ENCODE data around the gene KRTAP4-5.
"Not testable (repeated sequence)": the region's sequence is repeated elsewhere in the genome, so short reads cannot be mapped to it uniquely, and the experiment has no call there.

The KRTAP4-5 gene

DNA sequence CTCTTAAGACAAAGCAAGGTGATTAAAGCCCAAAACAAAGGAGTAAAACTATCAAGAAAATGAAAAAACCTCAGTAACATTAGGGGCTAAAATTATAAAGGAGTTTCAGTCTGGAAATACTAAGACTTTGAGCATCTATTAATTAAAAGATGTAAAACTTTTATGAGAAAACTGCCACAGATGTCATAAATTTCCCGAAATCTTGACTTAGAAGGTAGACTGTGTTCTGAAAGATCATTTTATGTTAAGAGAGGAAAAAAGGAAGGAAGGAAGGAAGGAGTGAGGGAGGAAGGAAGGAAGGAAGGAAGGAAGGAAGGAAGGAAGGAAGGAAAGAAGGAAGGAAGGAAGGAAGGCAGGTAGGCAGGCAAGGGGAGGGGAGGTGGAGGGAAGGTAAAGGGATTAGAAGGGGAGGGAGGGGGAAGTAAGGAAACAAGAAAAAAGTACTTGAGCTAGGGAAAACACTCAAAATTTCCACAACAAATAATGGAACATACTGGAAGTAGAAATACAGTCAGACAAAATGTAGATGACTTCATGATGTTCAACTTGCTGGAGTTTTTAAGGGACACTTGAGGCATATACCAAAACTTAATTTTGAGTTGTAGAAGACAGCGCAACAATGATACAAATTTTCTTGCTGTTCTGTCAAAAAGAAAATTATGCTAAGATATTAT, 2.0 kb downstream of the KRTAP4-5 start:
- no peak for DNase-seq (ENCODE audit: low spot score)

GRCh38 chr17:41145261-41145660, 4.4 kb downstream of the KRTAP4-5 start:
- no peak for DNase-seq (ENCODE audit: low spot score)

- no peak for DNase-seq (ENCODE audit: low spot score)
These were observed 4.8 kb downstream of the KRTAP4-5 start for GRCh38 chr17:41144846-41145245.

- no peak for DNase-seq (ENCODE audit: low spot score)
These were observed 8.3 kb downstream of the KRTAP4-5 start for GRCh38 chr17:41141361-41141760.

- peak; percentile 82 for DNase-seq (ENCODE audit: low spot score)
These were observed 9.1 kb downstream of the KRTAP4-5 start, which contains the start of gene KRTAP4-6 for GRCh38 chr17:41140360-41141131. KRTAP4-6 (minus strand) TSS chr17:41140544; CDS start chr17:41140487, 57 bp downstream.

GRCh38 chr17:41139865-41140264, 9.8 kb downstream of the KRTAP4-5 start:
- DNase-seq (ENCODE audit: low spot score), result not testable (repeated sequence)

DNA sequence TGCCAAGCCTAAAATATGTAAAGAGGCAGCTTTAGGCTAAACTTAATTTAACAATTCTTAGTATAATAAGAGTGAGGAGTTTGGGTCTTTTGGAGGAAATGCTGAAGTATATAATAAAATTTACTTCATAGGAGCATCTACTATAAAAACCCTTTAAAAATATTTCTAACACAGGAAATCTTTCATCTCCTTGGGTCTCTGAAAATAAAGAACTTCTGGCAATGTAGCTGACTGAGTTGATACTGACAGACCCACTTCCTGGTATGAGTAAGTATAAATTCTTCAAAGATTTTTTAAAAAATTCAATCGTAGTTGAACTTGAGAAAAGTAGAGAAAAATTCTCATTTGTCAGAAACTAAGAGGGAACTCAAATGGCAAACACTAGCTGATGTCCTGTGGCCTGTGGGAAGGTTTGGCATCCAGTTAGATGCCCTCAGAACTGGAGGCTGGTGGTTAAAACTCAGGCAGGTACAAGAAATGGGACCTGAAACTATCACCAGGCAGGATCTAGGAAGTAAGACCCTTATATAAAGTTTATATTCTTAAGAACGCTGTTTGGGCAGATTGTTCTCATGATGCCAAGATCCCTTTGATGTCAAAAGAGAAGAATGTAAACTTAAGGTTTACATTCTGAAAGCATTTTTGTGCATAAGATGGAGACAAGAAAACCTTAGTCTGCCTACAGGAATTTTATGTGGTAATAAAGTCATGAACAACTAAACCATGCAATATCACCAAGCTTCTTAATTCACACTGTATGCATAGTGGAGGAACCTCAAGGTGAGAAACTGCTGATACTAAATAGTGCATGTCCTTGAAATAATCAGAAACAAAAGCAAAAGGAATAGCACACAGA, 15.5 kb downstream of the KRTAP4-5 start:
- no peak for DNase-seq (ENCODE audit: low spot score)

DNA sequence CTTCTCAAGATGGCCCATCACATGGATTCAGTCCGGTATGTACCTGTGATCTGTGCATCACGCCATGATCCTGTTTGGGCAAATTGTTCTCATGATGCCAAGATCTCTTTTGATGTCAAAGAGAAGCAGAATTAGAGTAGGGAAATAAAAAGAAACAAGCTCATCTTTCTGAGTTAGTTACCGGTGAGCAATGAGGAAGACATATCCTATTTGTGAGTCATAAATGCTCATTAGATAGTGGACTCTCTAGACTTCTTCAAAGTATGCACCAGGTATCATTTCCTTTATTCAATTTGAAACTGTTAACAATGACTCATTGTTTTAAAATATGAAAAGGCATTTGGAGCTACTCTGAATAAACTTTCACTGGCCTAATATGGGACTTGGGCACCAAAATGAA, 17.6 kb downstream of the KRTAP4-5 start:
- DNase-seq (ENCODE audit: low spot score), result no peak

GRCh38 chr17:41127371-41127770, 22.3 kb downstream of the KRTAP4-5 start:
- no peak for DNase-seq (ENCODE audit: low spot score)

DNA sequence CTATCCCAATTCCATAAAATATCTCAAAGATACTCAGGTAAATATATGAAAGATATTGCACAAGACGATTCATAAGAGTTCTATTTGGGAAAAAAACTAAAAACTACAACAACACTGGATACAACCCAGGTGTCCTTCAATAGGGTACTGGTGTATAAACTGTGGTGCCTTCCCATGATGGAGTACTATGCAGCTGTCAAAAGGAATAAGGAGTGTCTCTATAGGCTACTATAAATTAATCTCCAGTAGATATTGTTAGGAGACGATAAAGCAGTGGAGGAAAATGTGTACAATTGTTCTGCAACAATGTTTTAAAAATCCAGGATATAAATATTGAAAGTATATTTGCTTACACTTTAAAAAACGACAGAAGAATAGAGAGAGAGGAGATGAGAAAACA, 23.2 kb downstream of the KRTAP4-5 start:
- DNase-seq (ENCODE audit: low spot score), result no peak

DNA sequence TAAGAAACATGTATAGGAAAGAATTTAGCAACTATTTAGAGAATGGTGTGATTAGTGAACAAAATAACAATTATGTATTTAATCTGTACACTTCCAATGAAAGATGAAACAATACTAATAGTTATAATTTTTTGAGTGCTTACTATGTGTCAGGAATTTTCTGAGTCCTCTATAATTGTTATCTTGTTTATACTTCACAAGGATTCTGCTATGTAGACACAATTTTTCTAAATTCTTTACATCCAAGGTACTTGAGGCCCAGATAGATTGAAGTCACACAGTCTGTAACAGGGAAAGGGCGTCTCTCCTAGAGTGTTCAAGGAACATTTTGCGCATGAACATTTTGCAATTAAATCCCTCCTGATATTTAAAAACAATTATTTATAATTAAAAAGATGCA, 24.6 kb downstream of the KRTAP4-5 start:
- DNase-seq (ENCODE audit: low spot score), result no peak

GRCh38 chr17:41123991-41124371, 25.6 kb downstream of the KRTAP4-5 start, which contains the start of gene KRTAP4-12:
KRTAP4-12 (minus strand) TSS chr17:41124182; CDS start chr17:41124122, 60 bp downstream.
- DNase-seq (ENCODE audit: low spot score), result not testable (repeated sequence)

DNA sequence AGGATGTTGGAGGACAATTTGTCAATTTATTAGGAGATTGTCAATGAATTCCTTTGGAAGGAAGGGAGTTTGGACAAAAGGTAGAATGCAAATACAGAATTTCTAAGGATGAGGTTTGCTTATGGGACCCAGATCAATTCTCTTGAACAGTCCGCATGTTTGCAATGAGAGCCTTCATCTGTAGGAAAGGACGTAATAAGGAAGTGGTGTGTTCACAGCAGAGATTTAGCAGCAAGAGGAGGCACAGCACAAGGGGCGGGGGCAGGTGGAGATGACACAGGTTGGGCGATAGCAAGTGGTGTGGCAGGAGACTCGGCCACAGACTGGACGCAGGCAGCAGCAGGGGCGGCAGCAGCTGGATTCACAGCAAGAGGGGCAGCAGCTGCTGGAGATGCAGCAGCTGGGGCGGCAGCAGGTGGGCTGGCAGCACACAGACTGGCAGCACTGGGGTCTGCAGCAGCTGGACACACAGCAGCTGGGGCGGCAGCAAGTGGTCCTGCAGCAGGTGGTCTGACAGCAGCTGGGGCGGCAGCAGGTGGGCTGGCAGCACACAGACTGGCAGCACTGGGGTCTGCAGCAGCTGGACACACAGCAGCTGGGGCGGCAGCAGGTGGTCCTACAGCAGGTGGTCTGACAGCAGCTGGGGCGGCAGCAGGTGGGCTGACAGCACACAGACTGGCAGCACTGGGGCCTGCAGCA, 26.2 kb downstream of the KRTAP4-5 start:
- DNase-seq (ENCODE audit: low spot score), result not testable (repeated sequence)

GRCh38 chr17:41121742-41122141, 27.9 kb downstream of the KRTAP4-5 start:
- DNase-seq (ENCODE audit: low spot score), result no peak

DNA sequence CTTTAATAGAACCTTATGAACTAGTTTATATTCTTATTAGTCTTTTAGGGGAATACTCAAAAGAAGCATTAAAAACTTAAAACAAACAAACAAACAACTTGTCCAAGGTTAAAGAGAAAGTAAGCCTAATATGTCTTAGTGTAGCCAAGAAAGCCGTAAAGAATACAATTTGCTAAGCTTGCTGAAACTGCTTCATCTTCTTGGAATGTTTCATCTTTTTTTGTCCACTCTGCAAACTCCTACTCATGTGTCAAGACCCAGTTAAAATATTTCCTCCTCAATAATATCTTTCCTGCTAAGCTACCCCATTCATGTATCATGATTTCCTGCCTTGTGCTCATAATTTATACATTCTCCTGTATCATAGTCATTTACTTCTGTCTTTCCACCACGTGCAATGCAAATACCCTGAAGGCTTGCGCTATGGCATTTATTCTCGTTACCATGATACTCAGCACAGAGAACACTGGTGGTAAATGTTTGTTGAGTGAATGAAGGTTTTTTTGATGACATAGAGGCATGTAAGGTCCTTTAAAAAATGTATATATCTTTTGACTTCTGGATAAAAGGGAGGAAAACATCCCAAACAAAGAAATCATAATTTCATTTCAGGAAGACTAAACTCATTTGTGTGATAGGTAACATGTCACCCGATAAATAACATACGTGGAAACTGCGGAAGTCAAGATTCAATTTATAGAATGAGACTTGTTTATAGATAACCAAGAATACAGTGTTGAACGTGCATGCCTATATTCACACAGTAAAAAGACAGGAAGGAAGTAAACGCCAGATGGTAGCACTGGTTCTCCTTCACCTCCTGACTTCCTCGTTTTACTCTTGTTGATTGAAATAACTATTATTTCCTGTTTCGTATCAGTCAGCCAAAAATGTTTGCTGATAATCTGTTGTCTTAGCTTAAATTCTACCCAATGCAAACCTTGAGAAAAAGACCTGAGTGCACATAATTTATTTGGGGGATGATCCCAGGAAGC, 29.6 kb downstream of the KRTAP4-5 start:
- peak; percentile 44 for DNase-seq (ENCODE audit: low spot score)

GRCh38 chr17:41118721-41119120, 30.9 kb downstream of the KRTAP4-5 start:
- no peak for DNase-seq (ENCODE audit: low spot score)

DNA sequence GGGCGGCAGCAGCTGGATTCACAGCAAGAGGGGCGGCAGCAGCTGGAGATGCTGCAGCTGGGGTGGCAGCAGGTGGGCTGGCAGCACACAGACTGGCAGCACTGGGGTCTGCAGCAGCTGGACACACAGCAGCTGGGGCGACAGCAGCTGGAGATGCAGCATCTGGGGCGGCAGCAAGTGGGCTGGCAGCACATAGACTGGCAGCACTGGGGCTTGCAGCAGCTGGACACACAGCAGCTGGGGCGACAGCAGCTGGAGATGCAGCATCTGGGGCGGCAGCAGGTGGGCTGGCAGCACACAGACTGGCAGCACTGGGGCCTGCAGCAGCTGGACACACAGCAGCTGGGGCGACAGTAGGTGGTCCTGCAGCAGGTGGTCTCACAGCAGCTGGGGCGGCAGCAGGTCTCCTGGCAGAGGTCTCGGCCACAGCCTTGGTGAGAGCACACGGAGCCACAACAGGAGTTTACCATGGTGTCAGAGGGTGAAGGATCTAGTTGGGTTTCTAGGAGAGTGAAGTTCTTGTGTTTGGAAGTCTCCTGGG, 31.7 kb downstream of the KRTAP4-5 start, which contains the start of gene KRTAP4-11:
Gene KRTAP4-11, minus strand, starts transcription at position 528 of the 541 bp plus-strand sequence. Its CDS starts 58 bp downstream, at position 470.
- DNase-seq (ENCODE audit: low spot score), result not testable (repeated sequence)

DNA sequence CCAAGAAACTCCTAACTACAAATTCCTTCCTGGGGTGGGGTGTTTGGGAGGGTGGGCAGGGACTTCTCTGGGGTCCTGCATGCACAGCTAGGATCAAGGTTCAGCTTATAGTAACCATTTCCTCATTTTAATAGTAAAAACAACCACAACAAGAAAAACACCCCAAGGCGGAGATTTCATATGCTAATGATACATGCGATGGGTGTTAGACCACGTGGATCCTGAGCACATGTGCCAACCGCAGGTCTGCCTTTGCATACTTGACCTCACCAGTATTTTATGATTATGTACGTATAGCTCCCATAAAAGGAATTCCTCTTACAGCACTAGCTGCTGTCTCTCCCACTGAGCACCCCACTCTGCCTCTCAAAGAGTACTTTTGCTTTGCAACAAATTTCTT, 33.3 kb downstream of the KRTAP4-5 start:
- DNase-seq (ENCODE audit: low spot score), result no peak

DNA sequence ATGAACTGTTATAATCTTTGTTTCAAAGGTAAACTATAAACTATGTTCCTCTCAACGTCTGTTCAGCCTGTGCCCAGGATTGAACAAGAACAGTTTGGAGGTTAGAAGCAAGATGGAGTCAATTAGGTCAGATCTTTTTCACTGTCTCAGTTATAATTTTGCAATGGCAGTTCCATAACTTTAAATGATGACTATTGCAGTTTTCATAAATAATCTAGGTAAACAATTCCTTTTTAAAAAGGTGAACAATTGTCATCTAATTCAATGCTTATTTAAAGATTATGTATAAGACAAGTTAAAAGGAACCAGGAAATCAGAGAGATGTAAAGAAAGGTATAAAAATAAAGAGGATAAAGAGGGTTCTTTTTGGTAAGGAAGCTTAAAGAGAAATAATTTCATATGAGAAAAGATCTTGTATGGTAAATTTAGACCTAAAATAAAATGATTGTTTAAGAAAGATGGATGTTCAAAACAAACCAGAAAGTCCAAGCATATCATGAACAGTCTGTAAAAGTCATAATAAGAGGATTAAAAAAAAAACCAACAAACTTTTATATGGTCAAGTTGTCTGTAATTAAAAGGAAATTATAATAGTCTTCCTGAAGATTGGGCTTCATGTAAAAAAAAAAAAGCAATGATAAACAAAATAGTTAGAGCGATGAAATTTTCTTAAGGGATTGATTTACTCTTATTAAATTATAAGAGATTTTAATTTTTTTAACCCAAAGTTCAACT, 38.3 kb downstream of the KRTAP4-5 start:
- DNase-seq (ENCODE audit: low spot score), result no peak
